Stimulated activated effector memory CD8-positive, alpha-beta T cell treated with anti-CD3 and anti-CD28 coated beads, Interleukin-12 subunit alpha, Interleukin-12 subunit beta, amount 100 ng/mL, for 72 hours (primary cell): ENCODE measurements around the gene FGF3.

Experiments
- ATAC-seq: fragments of 150-1000 bp; cut with Tn5 transposase; 2 replicates; pipeline ENCODE4 v1.10.0; 2021
- DNase-seq, 2 donors: peaks; one replicate each; pipeline ENCODE4 v3.0.0; 2021 to 2022; ENCODE audit warnings: low spot score in 2 of 2
- H3K27ac Mint-ChIP-seq: one replicate; pipeline ENCODE4 v1.8.0; 2022; ENCODE audit warnings: mild to moderate bottlenecking, mixed read lengths
- H3K36me3 Mint-ChIP-seq: one replicate; pipeline ENCODE4 v1.8.0; 2022; ENCODE audit warnings: mild to moderate bottlenecking, mixed read lengths
- H3K4me1 Mint-ChIP-seq: one replicate; pipeline ENCODE4 v1.8.0; 2022; ENCODE audit warnings: mixed read lengths
- H3K4me3 Mint-ChIP-seq: one replicate; pipeline ENCODE4 v1.8.0; 2022; ENCODE audit warnings: mild to moderate bottlenecking, mixed read lengths
- H3K9me3 Mint-ChIP-seq: one replicate; pipeline ENCODE4 v1.8.0; 2022; ENCODE audit warnings: mixed read lengths

Gene FGF3

GRCh38 chr11:69834811-69835800 lies 15.9 kb upstream of the FGF3 start:
- DNase-seq (no peak), ATAC-seq (no peak)
- H3K4me3 Mint-ChIP-seq = no peak overlapping the region
- no peaks in the 10 kb centered on the region for H3K9me3 Mint-ChIP-seq
- no peak overlapping the region for H3K27ac Mint-ChIP-seq
- H3K4me1 Mint-ChIP-seq = peaks cover 16% of the 10 kb centered on the region
- no peaks in the 10 kb centered on the region for H3K36me3 Mint-ChIP-seq

- ATAC-seq (no peak), DNase-seq (no peak)
- H3K36me3 Mint-ChIP-seq = no peaks in the 10 kb centered on the region
- peaks cover 16% of the 10 kb centered on the region for H3K4me1 Mint-ChIP-seq
- no peak overlapping the region for H3K4me3 Mint-ChIP-seq
- H3K27ac Mint-ChIP-seq = no peak overlapping the region
- no peaks in the 10 kb centered on the region for H3K9me3 Mint-ChIP-seq
These were observed 15.0 kb upstream of the FGF3 start for GRCh38 chr11:69834251-69834650.

- Mint-ChIP-seq H3K9me3 (no peaks in the 10 kb centered on the region), H3K36me3 (no peaks in the 10 kb centered on the region), H3K4me1 (peaks cover 16% of the 10 kb centered on the region), H3K4me3 (no peak overlapping the region), H3K27ac (no peak overlapping the region)
- ATAC-seq (no peak), DNase-seq (no peak)
These were observed 13.6 kb upstream of the FGF3 start for GRCh38 chr11:69832561-69833413.

- Mint-ChIP-seq H3K4me1 (peaks cover 16% of the 10 kb centered on the region), H3K36me3 (no peaks in the 10 kb centered on the region), H3K9me3 (no peaks in the 10 kb centered on the region), H3K27ac (no peak overlapping the region), H3K4me3 (no peak overlapping the region)
- DNase-seq = no peak
- no peak for ATAC-seq
These were observed 12.8 kb upstream of the FGF3 start for GRCh38 chr11:69831985-69832384.

- H3K27ac Mint-ChIP-seq = no peak overlapping the region
- no peak for DNase-seq
- H3K4me1 Mint-ChIP-seq = peaks cover 4% of the 10 kb centered on the region
- ATAC-seq = no peak
- no peaks in the 10 kb centered on the region for H3K36me3 Mint-ChIP-seq
- H3K9me3 Mint-ChIP-seq = no peaks in the 10 kb centered on the region
- no peak overlapping the region for H3K4me3 Mint-ChIP-seq
These were observed 10.9 kb upstream of the FGF3 start for GRCh38 chr11:69830086-69830485.

- H3K36me3 Mint-ChIP-seq = no peaks in the 10 kb centered on the region
- H3K27ac Mint-ChIP-seq = no peak overlapping the region
- H3K4me3 Mint-ChIP-seq = no peak overlapping the region
These were observed 9.7 kb upstream of the FGF3 start for GRCh38 chr11:69828971-69829344.

GRCh38 chr11:69828276-69828970 lies 9.2 kb upstream of the FGF3 start:
- DNase-seq = no peak
- Mint-ChIP-seq H3K4me1 (no peaks in the 10 kb centered on the region), H3K4me3 (no peak overlapping the region), H3K27ac (no peak overlapping the region), H3K9me3 (no peaks in the 10 kb centered on the region), H3K36me3 (no peaks in the 10 kb centered on the region)
- ATAC-seq = no peak

More at GRCh38 chr11:69828971-69829344, 9.7 kb upstream of the FGF3 start:
- no peaks in the 10 kb centered on the region for H3K4me1 Mint-ChIP-seq
- no peak for DNase-seq
- no peak for ATAC-seq
- no peaks in the 10 kb centered on the region for H3K9me3 Mint-ChIP-seq

- no peak for DNase-seq
- no peaks in the 10 kb centered on the region for H3K36me3 Mint-ChIP-seq
- no peaks in the 10 kb centered on the region for H3K4me1 Mint-ChIP-seq
- H3K27ac Mint-ChIP-seq = no peak overlapping the region
- no peak overlapping the region for H3K4me3 Mint-ChIP-seq
- ATAC-seq = no peak
- no peaks in the 10 kb centered on the region for H3K9me3 Mint-ChIP-seq
These were observed 7.6 kb upstream of the FGF3 start for GRCh38 chr11:69826773-69827172.

- Mint-ChIP-seq H3K4me3 (no peak overlapping the region), H3K27ac (no peak overlapping the region), H3K36me3 (no peaks in the 10 kb centered on the region), H3K4me1 (no peaks in the 10 kb centered on the region), H3K9me3 (no peaks in the 10 kb centered on the region)
- DNase-seq (no peak), ATAC-seq (no peak)
These were observed 6.7 kb upstream of the FGF3 start for GRCh38 chr11:69825941-69826340.

GRCh38 chr11:69825037-69825834 lies 6.0 kb upstream of the FGF3 start:
- no peak overlapping the region for H3K27ac Mint-ChIP-seq
- ATAC-seq (no peak), DNase-seq (no peak)
- no peaks in the 10 kb centered on the region for H3K4me1 Mint-ChIP-seq
- H3K9me3 Mint-ChIP-seq = no peaks in the 10 kb centered on the region
- H3K36me3 Mint-ChIP-seq = no peaks in the 10 kb centered on the region
- no peak overlapping the region for H3K4me3 Mint-ChIP-seq

GRCh38 chr11:69823641-69824265 lies 4.5 kb upstream of the FGF3 start:
- Mint-ChIP-seq H3K36me3 (no peaks in the 10 kb centered on the region), H3K4me3 (no peak overlapping the region), H3K27ac (no peak overlapping the region), H3K4me1 (no peaks in the 10 kb centered on the region), H3K9me3 (no peaks in the 10 kb centered on the region)
- ATAC-seq (no peak), DNase-seq (no peak)

GRCh38 chr11:69822676-69823494 lies 3.7 kb upstream of the FGF3 start:
- no peaks in the 10 kb centered on the region for H3K4me1 Mint-ChIP-seq
- no peaks in the 10 kb centered on the region for H3K9me3 Mint-ChIP-seq
- H3K4me3 Mint-ChIP-seq = no peak overlapping the region
- DNase-seq (no peak), ATAC-seq (no peak)
- no peaks in the 10 kb centered on the region for H3K36me3 Mint-ChIP-seq
- no peak overlapping the region for H3K27ac Mint-ChIP-seq

GRCh38 chr11:69821511-69822040 lies 2.4 kb upstream of the FGF3 start:
- Mint-ChIP-seq H3K4me1 (no peaks in the 10 kb centered on the region), H3K36me3 (no peaks in the 10 kb centered on the region), H3K27ac (no peak overlapping the region), H3K9me3 (no peaks in the 10 kb centered on the region), H3K4me3 (no peak overlapping the region)
- DNase-seq = no peak
- no peak for ATAC-seq
